Gastrocnemius medialis (tissue), 4 donors: ENCODE data around the gene TSPYL1. TPM values are rescaled to one million over a fixed set of nuclear protein-coding genes. Genes with fewer than 3 reads are reported as not detected.

ENCODE experiments used
- ATAC-seq, 2 donors: fragments of 150-250 bp; one replicate each; pipeline ENCODE4 v1.9.1; 2016
- DNase-seq, 2 donors: peaks; one replicate each; pipeline ENCODE4 v3.0.0-alpha.2; 2019
- H3K27ac ChIP-seq, 4 donors: fragments of 200-600 bp; sonication (generic); 1 replicate in 1 of 4; 2 replicates in 3 of 4; pipeline ENCODE4 v1.5.1; 2016 to 2018; ENCODE audit warnings: mild to moderate bottlenecking in 2 of 4, moderate library complexity in 1 of 4
- H3K27me3 ChIP-seq, 3 donors: fragments of 200-600 bp; sonication (generic) in 2 of 3; 1 replicate in 1 of 3; 2 replicates in 2 of 3; pipeline versions ENCODE4 v1.5.1 to v1.6.0; 2016 to 2019; ENCODE audit warnings: mild to moderate bottlenecking in 1 of 3, moderate library complexity in 1 of 3
- H3K36me3 ChIP-seq, 2 donors: fragments of 200-600 bp; sonication (generic) in 1 of 2; one replicate each; pipeline ENCODE4 v1.5.1; 2017 to 2018
- H3K4me1 ChIP-seq, 2 donors: fragments of 200-600 bp; sonication (generic) in 1 of 2; one replicate each; pipeline ENCODE4 v1.5.1; 2016 to 2017; ENCODE audit warnings: mild to moderate bottlenecking in 2 of 2
- H3K4me3 ChIP-seq, 4 donors: fragments of 200-600 bp; sonication (generic) in 3 of 4; 1 replicate in 1 of 4; 2 replicates in 3 of 4; pipeline ENCODE4 v1.5.1; 2016 to 2019; ENCODE audit warnings: mild to moderate bottlenecking in 2 of 4
- H3K9me3 ChIP-seq, 3 donors: fragments of 200-600 bp; sonication (generic) in 2 of 3; 1 replicate in 1 of 3; 2 replicates in 2 of 3; pipeline ENCODE4 v1.5.1; 2016 to 2019
- CTCF ChIP-seq, 5 experiments: fragments of 450-650 bp in 3 of 5; fragments of 200-600 bp in 2 of 5; sonication (generic) in 2 of 5; IDR thresholded peaks in 4 of 5; conservative IDR thresholded peaks in 1 of 5; 1 replicate in 4 of 5; 2 replicates in 1 of 5; pipeline ENCODE4 v1.5.1; 2016 to 2019; ENCODE audit warnings: antibody characterized with exemption in 5 of 5, mild to moderate bottlenecking in 3 of 5, moderate library complexity in 3 of 5
- POLR2A ChIP-seq, 2 donors: fragments of 450-650 bp; IDR thresholded peaks; one replicate each; pipeline ENCODE4 v1.6.1; 2017; ENCODE audit warnings: antibody characterized with exemption in 2 of 2, mild to moderate bottlenecking in 2 of 2, moderate library complexity in 2 of 2
- in situ Hi-C, 4 donors: fragments of 200-750 bp; cut with MboI; loops; one replicate each; pipeline versions ENCODE4 v1.15.0 to v1.8.0; 2017; ENCODE audit warnings: low sequenced_read_pairs in 4 of 4
- intact Hi-C: fragments of 100-400 bp; cut with DNase I; formaldehyde crosslinking; loops from one replicate; pipeline ENCODE4 v1.15.1; 2023; ENCODE audit warnings: low total_unique reads
- total RNA-seq, 4 donors: library from RNA; depleted of rRNA; stranded (reverse); fragments of >200 nt; gene quantifications; one replicate each; pipeline versions ENCODE4 v1.1.0 to v1.2.3, GENCODE V29; 2016

The TSPYL1 gene
- 100 to 1,000 TPM in 1 of 4 donors, 10 to 100 TPM in 3; 74.2 to 160 (median 81.2) TPM for total RNA-seq

GRCh38 chr6:116279232-116280160 lies at the start of gene TSPYL1:
TSS of gene TSPYL1 (minus strand) at chr6:116279930. CDS start at chr6:116279830, 100 bp downstream.
- no peaks in the 10 kb centered on the region for H3K27me3 ChIP-seq
- ATAC-seq: peak; percentile 98
- H3K9me3 ChIP-seq: no peaks in the 10 kb centered on the region
- intact Hi-C loops: loop anchor here (1.0 to 10.0 kb wide), 5 partner anchors 25 to 291 kb away; partner anchors contain the start of genes DSE, NT5DC1, RWDD1 and TSPYL4
- in situ Hi-C loops: loop anchor here in 3 of 4 donors (10.0 to 25.0 kb wide), 3 partner anchors 255 to 285 kb away; partner anchors contain the start of gene TRAPPC3L (in 1 of the 3)
- DNase-seq: peak; percentile 93 to 94
- peak; percentile 92 to 96 for TF ChIP-seq POLR2A (IDR thresholded peaks at IDR 0.05)
- TF ChIP-seq CTCF (IDR thresholded peaks at IDR 0.05 in 4 of 5, conservative IDR thresholded peaks at IDR 0.05 in 1 of 5): peak in 1 of 5 experiments; percentile 9
- peaks cover 0 to 6% of the 10 kb centered on the region in 2 donors for H3K36me3 ChIP-seq
- peak within 1 kb of the TSS; percentile 69 to 99 (median 86) for H3K4me3 ChIP-seq
- H3K4me1 ChIP-seq: peaks cover 54 to 59% of the 10 kb centered on the region in 2 donors
- H3K27ac ChIP-seq: peak within 1 kb of the TSS; percentile 90 to 99 (median 96)

- TF ChIP-seq POLR2A (IDR thresholded peaks at IDR 0.05): no peak
- TF ChIP-seq CTCF (IDR thresholded peaks at IDR 0.05 in 4 of 5, conservative IDR thresholded peaks at IDR 0.05 in 1 of 5): no peak
- Histone ChIP-seq H3K36me3 (no peaks in the 10 kb centered on the region), H3K27ac (peak overlapping the region in 2 of 4 donors; percentile 28 to 37), H3K4me3 (no peak overlapping the region), H3K4me1 (peaks cover 15 to 17% of the 10 kb centered on the region in 2 donors), H3K9me3 (no peaks in the 10 kb centered on the region), H3K27me3 (no peaks in the 10 kb centered on the region)
- in situ Hi-C loops (no loop called here), intact Hi-C loops (loop anchor here (5.0 kb wide), 1 partner anchor 37 kb away; no protein-coding TSS in a partner anchor)
- DNase-seq: no peak
- no peak for ATAC-seq
Observed at GRCh38 chr6:116329156-116329555, 49.4 kb upstream of the TSPYL1 start.

GRCh38 chr6:116328528-116328903 lies 48.8 kb upstream of the TSPYL1 start:
- ATAC-seq: peak in 1 of 2 donors; percentile 27
- Histone ChIP-seq H3K4me3 (no peak overlapping the region), H3K27ac (peak overlapping the region in 3 of 4 donors; percentile 28 to 37 (median 37)), H3K27me3 (no peaks in the 10 kb centered on the region), H3K4me1 (peaks cover 15 to 17% of the 10 kb centered on the region in 2 donors), H3K9me3 (no peaks in the 10 kb centered on the region), H3K36me3 (no peaks in the 10 kb centered on the region)
- TF ChIP-seq CTCF (IDR thresholded peaks at IDR 0.05 in 4 of 5, conservative IDR thresholded peaks at IDR 0.05 in 1 of 5): no peak
- TF ChIP-seq POLR2A (IDR thresholded peaks at IDR 0.05): no peak
- intact Hi-C loops (loop anchor here (5.0 kb wide), 1 partner anchor 36 kb away; no protein-coding TSS in a partner anchor), in situ Hi-C loops (no loop called here)
- DNase-seq: no peak

- H3K27me3 ChIP-seq: no peaks in the 10 kb centered on the region
- DNase-seq (no peak), ATAC-seq (no peak)
- in situ Hi-C loops (no loop called here), intact Hi-C loops (loop anchor here (5.0 kb wide), 1 partner anchor 36 kb away; no protein-coding TSS in a partner anchor)
- no peak for TF ChIP-seq POLR2A (IDR thresholded peaks at IDR 0.05)
- TF ChIP-seq CTCF (IDR thresholded peaks at IDR 0.05 in 4 of 5, conservative IDR thresholded peaks at IDR 0.05 in 1 of 5): no peak
- no peaks in the 10 kb centered on the region for H3K9me3 ChIP-seq
- no peak overlapping the region for H3K4me3 ChIP-seq
- H3K4me1 ChIP-seq: peaks cover 15 to 17% of the 10 kb centered on the region in 2 donors
- peak overlapping the region in 2 of 4 donors; percentile 37 for H3K27ac ChIP-seq
- no peaks in the 10 kb centered on the region for H3K36me3 ChIP-seq
Observed at GRCh38 chr6:116327803-116328527, 48.2 kb upstream of the TSPYL1 start.
